ENCODE results near the gene OR2J1.

Gene OR2J1

DNA sequence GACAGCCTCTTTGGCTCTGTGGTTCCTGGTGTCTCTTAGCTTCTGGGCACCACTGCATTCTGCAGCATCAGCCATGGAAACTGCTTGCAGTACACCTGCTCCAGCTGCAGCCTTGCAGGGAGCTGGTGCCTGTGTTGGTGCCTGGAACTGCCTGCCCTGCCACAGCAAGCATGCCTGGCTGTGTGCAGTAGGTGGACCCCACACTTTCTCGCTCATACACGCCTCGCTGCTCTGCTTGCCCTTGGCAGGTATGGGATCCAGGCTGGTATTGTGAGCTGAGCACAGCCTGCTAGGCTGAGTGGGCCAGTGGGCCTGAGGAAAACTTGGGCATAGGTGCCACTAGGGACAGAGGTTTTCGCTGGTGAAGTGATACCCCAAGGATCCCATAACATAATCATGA lies 31.4 kb downstream of the OR2J1 start:
- Histone ChIP-seq H3F3A (ENCODE audit: insufficient read depth, low read length) (no peaks in the 10 kb centered on the region), H3K9me2 (ENCODE audit: low read depth, low read length) (no peaks in the 10 kb centered on the region), H3K4me3 (ENCODE audit: low read depth, low read length, poor library complexity, severe bottlenecking) (no peak overlapping the region), H2AFZ (ENCODE audit: low read length) (no peak overlapping the region), H3K4me1 (ENCODE audit: insufficient read depth, low read length, severe bottlenecking) (no peaks in the 10 kb centered on the region), H3K79me2 (ENCODE audit: insufficient read depth, low read length) (no peaks in the 10 kb centered on the region), H4K20me1 (ENCODE audit: insufficient read depth, low read length) (no peaks in the 10 kb centered on the region), H3K27ac (ENCODE audit: low read depth, low read length, poor library complexity, severe bottlenecking) (no peak overlapping the region), H3K4me2 (ENCODE audit: low read length) (no peak overlapping the region), H3K9ac (ENCODE audit: low read length) (no peak overlapping the region), H3K36me3 (ENCODE audit: insufficient read depth, low read length) (no peaks in the 10 kb centered on the region), H3K9me3 (ENCODE audit: low read length) (no peaks in the 10 kb centered on the region), H3K27me3 (ENCODE audit: insufficient read depth, low read length) (no peaks in the 10 kb centered on the region)
- no peak for TF ChIP-seq EZH2 (IDR thresholded peaks at IDR 0.05; ENCODE audit: borderline replicate concordance, low read length)
- TF ChIP-seq, protein P1, sequence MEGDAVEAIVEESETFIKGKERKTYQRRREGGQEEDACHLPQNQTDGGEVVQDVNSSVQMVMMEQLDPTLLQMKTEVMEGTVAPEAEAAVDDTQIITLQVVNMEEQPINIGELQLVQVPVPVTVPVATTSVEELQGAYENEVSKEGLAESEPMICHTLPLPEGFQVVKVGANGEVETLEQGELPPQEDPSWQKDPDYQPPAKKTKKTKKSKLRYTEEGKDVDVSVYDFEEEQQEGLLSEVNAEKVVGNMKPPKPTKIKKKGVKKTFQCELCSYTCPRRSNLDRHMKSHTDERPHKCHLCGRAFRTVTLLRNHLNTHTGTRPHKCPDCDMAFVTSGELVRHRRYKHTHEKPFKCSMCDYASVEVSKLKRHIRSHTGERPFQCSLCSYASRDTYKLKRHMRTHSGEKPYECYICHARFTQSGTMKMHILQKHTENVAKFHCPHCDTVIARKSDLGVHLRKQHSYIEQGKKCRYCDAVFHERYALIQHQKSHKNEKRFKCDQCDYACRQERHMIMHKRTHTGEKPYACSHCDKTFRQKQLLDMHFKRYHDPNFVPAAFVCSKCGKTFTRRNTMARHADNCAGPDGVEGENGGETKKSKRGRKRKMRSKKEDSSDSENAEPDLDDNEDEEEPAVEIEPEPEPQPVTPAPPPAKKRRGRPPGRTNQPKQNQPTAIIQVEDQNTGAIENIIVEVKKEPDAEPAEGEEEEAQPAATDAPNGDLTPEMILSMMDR (IDR thresholded peaks at IDR 0.05; ENCODE audit: low read length) = no peak

- Histone ChIP-seq H2AFZ (ENCODE audit: low read length) (no peak overlapping the region), H3K79me2 (ENCODE audit: insufficient read depth, low read length) (no peaks in the 10 kb centered on the region), H3K36me3 (ENCODE audit: insufficient read depth, low read length) (no peaks in the 10 kb centered on the region), H3K9me3 (ENCODE audit: low read length) (no peaks in the 10 kb centered on the region), H3K4me2 (ENCODE audit: low read length) (no peak overlapping the region), H3K9me2 (ENCODE audit: low read depth, low read length) (no peaks in the 10 kb centered on the region), H3F3A (ENCODE audit: insufficient read depth, low read length) (no peaks in the 10 kb centered on the region), H3K27me3 (ENCODE audit: insufficient read depth, low read length) (no peaks in the 10 kb centered on the region), H3K4me1 (ENCODE audit: insufficient read depth, low read length, severe bottlenecking) (no peaks in the 10 kb centered on the region), H3K27ac (ENCODE audit: low read depth, low read length, poor library complexity, severe bottlenecking) (no peak overlapping the region), H4K20me1 (ENCODE audit: insufficient read depth, low read length) (no peaks in the 10 kb centered on the region), H3K9ac (ENCODE audit: low read length) (no peak overlapping the region), H3K4me3 (ENCODE audit: low read depth, low read length, poor library complexity, severe bottlenecking) (no peak overlapping the region)
- TF ChIP-seq, protein P1 (IDR thresholded peaks at IDR 0.05; ENCODE audit: low read length) = no peak
- no peak for TF ChIP-seq EZH2 (IDR thresholded peaks at IDR 0.05; ENCODE audit: borderline replicate concordance, low read length)
These were observed 32.4 kb downstream of the OR2J1 start for GRCh38 chr6:29131691-29132090.

- H3K4me2 ChIP-seq (ENCODE audit: low read length) = no peak overlapping the region
- H3K36me3 ChIP-seq (ENCODE audit: insufficient read depth, low read length) = no peaks in the 10 kb centered on the region
- H3K9me3 ChIP-seq (ENCODE audit: low read length) = 0 out of 2 replicates have a peak, but pooled peaks cover 3% of the 10 kb centered on the region
- H3K4me3 ChIP-seq (ENCODE audit: low read depth, low read length, poor library complexity, severe bottlenecking) = no peak overlapping the region
- TF ChIP-seq EZH2 (IDR thresholded peaks at IDR 0.05; ENCODE audit: borderline replicate concordance, low read length) = no peak
- TF ChIP-seq, protein P1 (IDR thresholded peaks at IDR 0.05; ENCODE audit: low read length) = no peak
- no peaks in the 10 kb centered on the region for H3K4me1 ChIP-seq (ENCODE audit: insufficient read depth, low read length, severe bottlenecking)
- no peaks in the 10 kb centered on the region for H3F3A ChIP-seq (ENCODE audit: insufficient read depth, low read length)
- no peaks in the 10 kb centered on the region for H4K20me1 ChIP-seq (ENCODE audit: insufficient read depth, low read length)
- no peak overlapping the region for H2AFZ ChIP-seq (ENCODE audit: low read length)
- no peaks in the 10 kb centered on the region for H3K27me3 ChIP-seq (ENCODE audit: insufficient read depth, low read length)
- H3K9me2 ChIP-seq (ENCODE audit: low read depth, low read length) = no peaks in the 10 kb centered on the region
- H3K79me2 ChIP-seq (ENCODE audit: insufficient read depth, low read length) = no peaks in the 10 kb centered on the region
- H3K9ac ChIP-seq (ENCODE audit: low read length) = no peak overlapping the region
- H3K27ac ChIP-seq (ENCODE audit: low read depth, low read length, poor library complexity, severe bottlenecking) = no peak overlapping the region
These were observed 38.4 kb downstream of the OR2J1 start for GRCh38 chr6:29137724-29138123.

Measured in OCI-LY1 (cell line).